ENCODE measurements around the gene LMAN1L.

Gene LMAN1L

DNA sequence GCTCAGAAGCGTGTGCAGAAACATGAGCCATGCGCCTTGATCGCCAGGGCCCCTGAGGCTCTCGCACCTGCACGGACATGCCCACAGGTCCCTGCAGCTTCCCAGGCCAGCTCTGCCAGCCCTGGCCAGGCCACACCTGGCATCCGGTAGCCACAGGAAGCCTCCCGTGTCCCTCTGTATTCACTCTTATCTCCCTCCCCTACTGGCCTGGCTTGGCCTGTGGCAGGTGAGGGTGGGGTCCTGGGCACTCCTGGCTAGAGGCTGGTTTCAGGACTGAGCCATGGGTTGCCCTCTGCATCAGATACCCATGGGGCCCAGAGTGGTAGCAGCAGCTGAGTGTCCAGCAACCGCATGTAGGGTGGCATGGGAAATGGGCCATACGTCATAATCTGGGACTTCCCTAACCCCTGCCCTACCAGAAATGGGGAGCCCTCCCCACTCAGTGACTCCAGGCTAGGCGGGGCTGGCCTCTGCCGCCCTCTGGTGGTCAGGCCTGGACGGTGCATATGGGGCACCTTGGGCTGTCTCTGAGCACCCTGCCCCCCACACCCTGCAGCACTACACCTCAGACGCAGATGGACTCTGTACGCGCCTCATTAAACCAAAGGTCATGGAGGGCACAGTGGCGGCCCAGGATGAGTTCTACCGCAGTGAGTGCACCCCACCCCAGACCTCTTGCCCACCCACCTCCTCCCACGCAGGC, 12.6 kb upstream of the LMAN1L start:
- Histone ChIP-seq H3K27me3 (ENCODE audit: insufficient read depth, low read length, poor library complexity) (no peaks in the 10 kb centered on the region), H3K9me3 (ENCODE audit: insufficient read depth, low read length, severe bottlenecking) (no peaks in the 10 kb centered on the region), H3K36me3 (ENCODE audit: insufficient read depth, low read length) (peaks cover 68% of the 10 kb centered on the region), H3K79me2 (ENCODE audit: insufficient read depth, low read length) (peaks cover 26% of the 10 kb centered on the region), H3K4me2 (ENCODE audit: insufficient read depth, low read length) (no peak overlapping the region), H3K4me3 (ENCODE audit: low read depth in 1 of 2, low read length in 2 of 2) (no peak overlapping the region), H2AFZ (ENCODE audit: low read depth, low read length) (no peak overlapping the region), H3K9ac (ENCODE audit: low read depth, low read length) (no peak overlapping the region), H4K20me1 (ENCODE audit: insufficient read depth, low read length) (peaks cover 44% of the 10 kb centered on the region), H3K4me1 (ENCODE audit: insufficient read depth, low read length) (no peaks in the 10 kb centered on the region), H3K27ac (ENCODE audit: low read length) (no peak overlapping the region)
- ATAC-seq (ENCODE audit: insufficient read depth, low read depth) (peak; percentile 92), DNase-seq (peak; percentile 73)
- TF ChIP-seq, protein P1, sequence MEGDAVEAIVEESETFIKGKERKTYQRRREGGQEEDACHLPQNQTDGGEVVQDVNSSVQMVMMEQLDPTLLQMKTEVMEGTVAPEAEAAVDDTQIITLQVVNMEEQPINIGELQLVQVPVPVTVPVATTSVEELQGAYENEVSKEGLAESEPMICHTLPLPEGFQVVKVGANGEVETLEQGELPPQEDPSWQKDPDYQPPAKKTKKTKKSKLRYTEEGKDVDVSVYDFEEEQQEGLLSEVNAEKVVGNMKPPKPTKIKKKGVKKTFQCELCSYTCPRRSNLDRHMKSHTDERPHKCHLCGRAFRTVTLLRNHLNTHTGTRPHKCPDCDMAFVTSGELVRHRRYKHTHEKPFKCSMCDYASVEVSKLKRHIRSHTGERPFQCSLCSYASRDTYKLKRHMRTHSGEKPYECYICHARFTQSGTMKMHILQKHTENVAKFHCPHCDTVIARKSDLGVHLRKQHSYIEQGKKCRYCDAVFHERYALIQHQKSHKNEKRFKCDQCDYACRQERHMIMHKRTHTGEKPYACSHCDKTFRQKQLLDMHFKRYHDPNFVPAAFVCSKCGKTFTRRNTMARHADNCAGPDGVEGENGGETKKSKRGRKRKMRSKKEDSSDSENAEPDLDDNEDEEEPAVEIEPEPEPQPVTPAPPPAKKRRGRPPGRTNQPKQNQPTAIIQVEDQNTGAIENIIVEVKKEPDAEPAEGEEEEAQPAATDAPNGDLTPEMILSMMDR (IDR thresholded peaks at IDR 0.05; ENCODE audit: borderline replicate concordance, extremely low read depth, low read length, poor library complexity, severe bottlenecking), result peak; percentile 94
- no peak for TF ChIP-seq EZH2 (IDR thresholded peaks at IDR 0.05; ENCODE audit: borderline replicate concordance, low read depth, low read length, severe bottlenecking)

DNA sequence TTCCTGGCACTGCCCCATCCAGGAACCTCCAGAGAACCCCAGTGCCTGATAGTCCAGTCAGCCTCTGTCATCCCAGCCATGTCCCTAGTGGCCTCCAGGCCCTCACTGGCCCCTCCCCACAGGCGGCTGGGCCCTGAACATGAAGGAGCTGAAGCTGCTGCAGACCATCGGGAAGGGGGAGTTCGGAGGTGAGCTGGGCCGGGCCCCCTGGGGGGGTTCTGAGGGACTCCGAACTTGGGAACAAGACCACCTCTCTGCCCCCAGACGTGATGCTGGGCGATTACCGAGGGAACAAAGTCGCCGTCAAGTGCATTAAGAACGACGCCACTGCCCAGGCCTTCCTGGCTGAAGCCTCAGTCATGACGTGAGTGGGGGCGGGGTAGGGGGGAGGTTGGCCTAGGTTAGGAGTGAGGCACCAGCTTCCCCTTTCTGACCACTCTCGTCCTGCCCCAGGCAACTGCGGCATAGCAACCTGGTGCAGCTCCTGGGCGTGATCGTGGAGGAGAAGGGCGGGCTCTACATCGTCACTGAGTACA, 12.0 kb upstream of the LMAN1L start:
- no peak overlapping the region for H3K4me2 ChIP-seq (ENCODE audit: insufficient read depth, low read length)
- no peak for ATAC-seq (ENCODE audit: insufficient read depth, low read depth)

DNA sequence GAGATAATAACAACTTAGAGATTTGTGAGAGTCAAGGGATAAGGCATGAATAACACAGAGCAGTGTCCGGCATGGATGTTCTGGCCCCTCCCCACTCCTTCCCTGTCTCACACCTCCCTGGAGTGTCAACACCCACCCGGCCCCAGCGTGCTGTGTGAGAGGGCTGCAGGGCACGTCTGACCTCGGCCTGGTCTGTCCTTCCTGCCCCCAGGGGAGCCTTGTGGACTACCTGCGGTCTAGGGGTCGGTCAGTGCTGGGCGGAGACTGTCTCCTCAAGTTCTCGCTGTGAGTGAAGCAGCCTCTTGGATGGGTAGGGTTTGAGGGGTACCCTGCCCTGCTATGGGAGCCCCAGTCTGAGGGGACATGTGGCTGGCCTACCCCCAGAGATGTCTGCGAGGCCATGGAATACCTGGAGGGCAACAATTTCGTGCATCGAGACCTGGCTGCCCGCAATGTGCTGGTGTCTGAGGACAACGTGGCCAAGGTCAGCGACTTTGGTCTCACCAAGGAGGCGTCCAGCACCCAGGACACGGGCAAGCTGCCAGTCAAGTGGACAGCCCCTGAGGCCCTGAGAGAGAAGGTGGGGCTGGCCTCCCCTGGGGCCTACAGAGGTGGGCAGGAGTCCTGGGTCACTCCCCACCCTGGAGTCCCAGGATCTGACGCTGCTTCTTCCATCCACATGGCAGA, 11.2 kb upstream of the LMAN1L start:
- TF ChIP-seq EZH2 (IDR thresholded peaks at IDR 0.05; ENCODE audit: borderline replicate concordance, low read depth, low read length, severe bottlenecking), result no peak
- TF ChIP-seq, protein P1 (IDR thresholded peaks at IDR 0.05; ENCODE audit: borderline replicate concordance, extremely low read depth, low read length, poor library complexity, severe bottlenecking), result no peak
- H2AFZ ChIP-seq (ENCODE audit: low read depth, low read length), result no peak overlapping the region
- no peak for ATAC-seq (ENCODE audit: insufficient read depth, low read depth)
- no peaks in the 10 kb centered on the region for H3K9me3 ChIP-seq (ENCODE audit: insufficient read depth, low read length, severe bottlenecking)
- no peak overlapping the region for H3K4me3 ChIP-seq (ENCODE audit: low read depth in 1 of 2, low read length in 2 of 2)
- DNase-seq, result no peak
- H3K4me2 ChIP-seq (ENCODE audit: insufficient read depth, low read length), result no peak overlapping the region
- H3K27me3 ChIP-seq (ENCODE audit: insufficient read depth, low read length, poor library complexity), result no peaks in the 10 kb centered on the region
- peaks cover 67% of the 10 kb centered on the region for H3K36me3 ChIP-seq (ENCODE audit: insufficient read depth, low read length)
- no peak overlapping the region for H3K9ac ChIP-seq (ENCODE audit: low read depth, low read length)
- no peaks in the 10 kb centered on the region for H3K4me1 ChIP-seq (ENCODE audit: insufficient read depth, low read length)
- H4K20me1 ChIP-seq (ENCODE audit: insufficient read depth, low read length), result peaks cover 35% of the 10 kb centered on the region
- H3K79me2 ChIP-seq (ENCODE audit: insufficient read depth, low read length), result peaks cover 14% of the 10 kb centered on the region
- no peak overlapping the region for H3K27ac ChIP-seq (ENCODE audit: low read length)

More for the DNA sequence above, 12.0 kb upstream of the LMAN1L start:
- Histone ChIP-seq H3K9me3 (ENCODE audit: insufficient read depth, low read length, severe bottlenecking) (no peaks in the 10 kb centered on the region), H3K4me1 (ENCODE audit: insufficient read depth, low read length) (no peaks in the 10 kb centered on the region), H4K20me1 (ENCODE audit: insufficient read depth, low read length) (peaks cover 40% of the 10 kb centered on the region), H3K9ac (ENCODE audit: low read depth, low read length) (no peak overlapping the region), H3K79me2 (ENCODE audit: insufficient read depth, low read length) (peaks cover 21% of the 10 kb centered on the region), H3K4me3 (ENCODE audit: low read depth in 1 of 2, low read length in 2 of 2) (no peak overlapping the region), H2AFZ (ENCODE audit: low read depth, low read length) (no peak overlapping the region), H3K27ac (ENCODE audit: low read length) (no peak overlapping the region), H3K27me3 (ENCODE audit: insufficient read depth, low read length, poor library complexity) (no peaks in the 10 kb centered on the region), H3K36me3 (ENCODE audit: insufficient read depth, low read length) (peaks cover 67% of the 10 kb centered on the region)
- TF ChIP-seq, protein P1 (IDR thresholded peaks at IDR 0.05; ENCODE audit: borderline replicate concordance, extremely low read depth, low read length, poor library complexity, severe bottlenecking), result no peak
- no peak for TF ChIP-seq EZH2 (IDR thresholded peaks at IDR 0.05; ENCODE audit: borderline replicate concordance, low read depth, low read length, severe bottlenecking)
- no peak for DNase-seq
